Putamen (tissue), 1 donor: ENCODE data around the gene SPTLC3.
A peak's percentile ranks its signal among the peaks of the same experiment; 100 is the strongest.

Experiments
- DNase-seq: peaks from one replicate; pipeline ENCODE4 v3.0.0-alpha.2; 2016; ENCODE audit warnings: low spot score

Gene SPTLC3

DNA sequence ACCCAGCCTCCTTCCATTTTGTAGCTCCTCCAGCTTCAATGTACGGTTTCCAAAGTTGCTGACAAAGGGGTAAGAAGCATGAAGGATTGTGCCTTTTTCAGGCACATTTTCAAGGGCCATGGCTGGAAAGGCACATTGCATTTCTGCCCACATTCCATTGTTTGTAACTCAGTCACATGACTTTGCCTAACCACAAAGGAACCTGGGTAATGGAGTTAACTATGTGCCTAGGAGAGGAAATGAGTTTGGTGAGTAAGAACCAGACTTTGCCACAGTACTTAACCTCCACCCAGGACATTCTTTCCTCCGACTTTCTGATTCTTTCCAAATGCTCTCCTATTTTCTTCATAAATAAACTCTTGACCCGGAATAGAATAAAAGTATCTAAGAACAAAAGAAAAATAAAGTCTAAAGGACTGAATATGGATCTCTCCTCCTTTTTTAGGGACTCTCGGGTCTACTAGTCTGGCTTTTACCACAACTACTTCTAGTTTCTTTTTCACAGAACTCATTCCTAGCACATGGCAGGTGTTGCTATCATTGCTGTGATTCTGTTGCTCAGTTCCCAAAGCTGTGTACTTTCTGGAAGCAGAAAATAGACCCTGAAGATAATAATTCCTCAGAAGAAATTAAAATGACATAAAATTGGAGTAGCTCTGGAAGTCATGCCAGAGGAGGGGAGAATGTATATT lies 130.8 kb downstream of the SPTLC3 start:
- no peak for DNase-seq

DNA sequence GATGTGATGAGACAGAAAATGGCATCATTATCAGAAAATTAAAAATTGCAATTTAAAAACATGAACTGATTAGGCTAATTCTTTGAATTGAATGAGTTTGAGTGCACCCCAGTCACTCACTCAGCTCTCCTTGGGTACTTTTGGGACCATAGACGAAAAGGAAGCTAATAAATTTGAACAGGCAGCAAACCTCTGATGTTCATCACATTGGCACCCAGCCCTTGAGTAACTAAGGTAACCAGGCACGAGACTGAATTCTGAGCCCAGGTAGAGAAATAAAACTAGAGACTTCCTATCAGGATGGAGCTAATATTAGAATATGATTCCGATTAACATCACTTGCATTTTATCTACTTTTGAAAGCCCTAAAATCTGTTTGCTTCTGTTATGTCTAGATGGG lies 131.4 kb downstream of the SPTLC3 start:
- DNase-seq = no peak

DNA sequence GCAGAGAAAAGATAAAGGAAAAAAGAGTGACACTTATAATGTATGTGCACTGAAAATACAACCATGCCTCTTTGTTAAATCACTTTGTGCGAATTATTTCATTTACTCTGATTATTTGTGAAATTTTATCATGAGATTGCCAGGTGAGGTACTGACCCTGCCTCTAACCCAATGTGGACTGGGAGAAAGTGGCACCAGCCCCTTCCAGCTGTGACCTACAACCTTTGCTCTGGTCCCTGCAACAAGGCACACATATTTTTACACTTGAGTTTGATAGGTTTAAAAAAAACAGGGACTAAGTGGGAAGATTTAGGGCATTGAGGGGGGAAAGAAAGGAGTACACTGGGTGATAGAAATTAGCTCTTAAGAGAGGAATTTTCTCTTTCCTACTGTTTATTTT lies 132.0 kb downstream of the SPTLC3 start:
- no peak for DNase-seq

DNA sequence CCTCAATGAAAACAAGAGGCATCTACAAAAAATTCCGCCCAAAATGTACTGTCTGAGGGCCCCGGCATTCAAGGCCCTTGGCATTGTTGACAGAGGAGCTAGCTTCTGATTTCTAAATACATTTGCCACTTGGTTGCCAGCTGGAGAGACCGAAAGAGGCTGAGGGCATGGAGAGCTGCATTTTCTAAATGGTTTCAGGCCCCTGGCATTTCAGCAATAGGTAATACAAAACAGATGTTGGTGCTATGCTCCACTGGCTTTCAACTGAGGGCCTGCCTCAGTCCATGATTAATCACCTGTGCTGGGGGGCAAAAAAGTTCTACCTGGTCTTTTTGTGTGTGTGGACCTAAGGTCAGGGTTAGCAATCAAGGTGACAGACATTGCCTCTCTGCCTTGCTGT lies 132.8 kb downstream of the SPTLC3 start:
- DNase-seq = no peak

DNA sequence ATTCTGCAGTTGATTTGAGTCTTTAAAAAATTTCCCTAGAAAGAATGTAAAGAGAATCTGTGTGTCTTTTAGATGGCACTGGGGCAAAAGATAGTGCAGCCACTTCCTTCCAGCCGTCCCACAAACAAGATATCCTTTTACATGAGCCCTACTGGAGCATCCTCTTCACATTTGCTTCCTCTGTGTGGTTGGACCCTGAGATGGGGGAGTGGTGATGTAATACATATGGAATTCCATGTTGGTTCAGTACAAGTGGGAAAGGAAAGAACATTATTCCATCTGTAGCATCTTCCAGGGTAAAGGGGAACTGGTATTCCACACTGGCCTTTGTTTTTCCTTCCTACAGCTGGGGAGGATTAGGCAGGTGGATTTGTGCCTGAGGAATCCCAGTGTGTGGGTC lies 133.4 kb downstream of the SPTLC3 start:
- no peak for DNase-seq

DNA sequence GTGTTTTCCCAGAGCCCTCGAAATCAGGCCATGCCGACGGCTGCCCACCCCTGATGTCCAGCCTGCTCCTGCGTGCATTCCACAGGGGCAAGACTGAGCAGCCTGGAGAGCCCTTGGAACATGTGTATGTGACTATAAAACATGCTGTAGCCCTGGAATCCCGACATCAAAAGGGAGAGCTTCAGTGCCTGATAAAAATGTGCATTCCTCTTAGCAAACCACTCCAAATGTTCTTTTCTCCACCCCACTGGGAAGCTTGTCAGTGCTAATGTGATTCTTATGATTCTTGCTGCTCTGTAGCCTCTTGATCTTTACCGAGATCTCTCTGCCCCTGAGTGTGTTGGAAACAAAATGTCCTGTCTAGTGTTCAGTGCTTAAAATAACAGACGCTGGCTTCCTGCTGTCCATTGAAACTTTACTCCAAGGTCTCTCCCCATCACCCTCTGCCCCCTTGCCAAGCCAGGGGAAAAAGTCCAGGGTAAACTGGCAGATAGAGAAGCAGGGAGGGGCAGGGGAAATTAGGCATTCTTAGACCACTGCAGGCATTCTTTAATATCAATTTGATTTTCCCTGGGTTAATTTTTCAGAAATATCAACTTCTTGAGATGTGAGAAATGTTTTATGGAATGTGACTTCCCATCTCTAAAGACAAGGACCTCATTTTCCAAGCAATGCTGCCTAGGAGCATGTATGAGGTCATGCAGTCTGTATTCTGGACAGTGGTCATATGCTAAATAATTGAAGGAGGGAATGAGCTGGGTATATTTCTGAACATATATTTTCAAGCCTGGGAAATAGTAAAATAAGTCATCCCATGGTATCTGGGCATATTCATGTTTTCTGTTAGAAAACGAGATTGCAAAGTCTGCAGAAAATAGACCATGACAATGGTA lies 138.5 kb downstream of the SPTLC3 start:
- peak; percentile 23 for DNase-seq

DNA sequence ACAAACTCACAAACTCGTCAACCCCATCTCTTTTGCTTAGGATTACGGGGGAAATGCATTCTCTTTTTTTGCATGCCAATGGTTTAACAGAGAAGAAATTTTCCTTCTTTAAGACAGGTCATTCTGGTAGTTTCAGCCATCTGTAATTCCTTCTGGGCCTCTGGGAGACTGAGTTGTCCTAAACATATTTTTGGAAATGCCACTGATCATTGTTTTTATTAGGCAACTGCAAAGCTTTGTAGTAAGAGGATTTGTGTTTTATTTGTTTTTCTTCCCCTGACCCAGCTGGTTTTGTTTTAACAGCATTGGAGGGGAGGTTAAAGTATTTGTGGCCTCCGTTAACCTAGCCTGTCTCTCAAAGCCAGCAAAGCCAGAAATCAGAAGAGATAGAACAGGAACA lies 139.2 kb downstream of the SPTLC3 start:
- peak; percentile 3 for DNase-seq

DNA sequence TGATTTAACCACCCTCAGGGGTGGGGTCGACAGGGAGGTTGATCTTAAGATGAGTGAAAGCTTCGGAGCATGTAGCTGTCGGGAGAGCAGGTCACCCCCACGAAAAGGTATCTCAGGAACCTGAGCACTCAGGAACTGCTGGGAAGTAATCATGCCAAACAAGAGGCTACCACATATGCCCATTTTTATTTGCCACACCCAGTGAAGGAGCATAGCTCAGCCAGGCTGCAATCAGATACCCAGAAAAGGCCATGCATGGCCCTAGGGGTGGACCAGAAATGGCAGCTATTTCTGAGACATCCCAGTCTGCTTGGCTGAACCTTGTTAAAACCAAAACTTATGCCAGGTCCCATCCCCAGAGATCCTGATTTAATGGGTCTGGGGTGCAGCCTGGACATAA lies 139.6 kb downstream of the SPTLC3 start:
- DNase-seq = no peak

DNA sequence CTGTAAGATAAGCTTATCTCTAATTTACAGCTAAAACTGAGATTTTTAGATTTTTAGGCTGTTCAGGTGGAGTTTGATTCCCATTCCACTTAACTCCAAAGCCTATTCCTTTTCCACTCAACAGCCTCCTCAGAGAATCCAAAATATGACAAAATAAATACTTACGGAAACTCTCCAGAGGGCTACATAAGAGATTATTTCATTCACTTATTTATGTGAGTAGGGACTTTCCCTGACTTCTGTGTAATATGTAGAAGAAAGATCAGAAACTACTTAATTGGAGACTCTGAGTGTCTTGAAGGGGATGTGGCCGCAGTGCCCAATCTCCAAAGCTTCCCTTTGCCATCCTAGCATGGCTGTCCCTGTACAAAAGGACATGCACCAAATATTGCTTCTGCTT lies 140.2 kb downstream of the SPTLC3 start:
- DNase-seq = no peak

DNA sequence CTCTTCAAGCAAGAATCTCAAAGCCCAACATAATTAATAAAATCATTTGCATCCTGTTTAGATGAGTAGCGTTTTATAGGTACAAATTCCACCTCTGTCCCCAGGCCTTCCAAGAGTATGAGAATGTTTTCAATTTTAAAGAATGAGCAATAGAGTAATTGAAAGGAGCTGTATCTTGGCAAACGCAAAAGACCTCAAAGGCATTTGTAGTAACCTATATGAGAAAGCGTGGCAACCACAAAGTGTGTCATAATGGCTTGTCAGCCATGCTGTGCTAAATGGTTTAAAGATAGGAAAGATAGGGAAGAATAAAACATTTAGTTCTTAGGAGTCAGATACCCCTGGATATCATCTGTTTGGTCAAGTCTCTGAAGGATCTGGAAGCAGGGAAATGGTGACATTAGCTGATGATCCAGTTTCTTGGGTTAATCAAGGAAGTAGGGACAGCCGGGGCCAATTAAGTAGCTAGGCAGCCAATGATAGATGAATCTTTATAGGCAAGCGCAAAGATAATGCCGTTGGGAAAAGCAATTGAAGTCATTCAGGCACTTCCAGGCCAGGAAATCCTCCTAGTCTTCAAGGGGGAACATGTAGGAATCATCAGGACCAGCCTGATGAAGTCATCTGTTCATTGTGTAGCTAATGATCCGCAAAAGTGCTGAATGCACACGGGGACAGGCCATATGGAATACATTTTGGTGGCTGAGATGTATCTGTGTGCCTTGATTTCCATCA lies 140.8 kb downstream of the SPTLC3 start:
- no peak for DNase-seq

DNA sequence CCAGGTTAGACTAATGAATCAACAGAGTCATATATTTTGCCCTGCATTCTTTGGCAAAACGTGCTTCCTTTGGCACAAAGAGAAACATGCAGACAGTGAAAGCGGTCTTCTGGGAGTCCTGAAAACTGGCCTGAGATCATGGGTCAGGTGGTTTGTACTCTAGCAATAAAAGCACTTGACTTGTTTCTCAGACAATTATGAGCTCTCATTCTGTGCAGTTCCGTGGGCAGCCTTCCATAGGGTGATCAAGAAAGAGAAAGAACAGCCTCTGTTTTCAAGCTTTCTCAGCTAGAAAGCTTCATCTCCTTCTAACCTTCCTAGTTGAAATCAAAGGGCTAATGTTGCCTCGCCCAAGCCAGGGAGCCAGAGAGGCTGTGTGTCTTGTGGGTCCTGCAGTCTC lies 149.6 kb downstream of the SPTLC3 start:
- DNase-seq = no peak

DNA sequence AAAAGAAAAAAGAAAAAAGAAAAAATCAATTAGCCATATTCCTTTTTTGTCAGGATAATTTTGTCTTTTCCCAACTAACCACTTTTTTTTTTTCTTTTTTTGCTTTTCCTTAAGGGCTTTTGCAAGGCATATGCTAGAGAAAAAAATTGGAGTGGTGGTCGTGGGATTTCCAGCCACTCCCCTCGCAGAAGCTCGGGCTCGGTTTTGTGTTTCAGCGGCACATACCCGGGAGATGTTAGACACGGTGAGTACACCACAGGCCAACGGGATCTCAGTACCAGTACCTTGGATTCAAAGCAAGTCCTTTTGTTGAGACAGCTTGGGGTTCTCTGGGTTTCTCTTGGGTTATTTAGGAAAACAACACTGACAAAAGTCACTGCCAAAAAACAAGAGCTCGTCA lies 151.1 kb downstream of the SPTLC3 start:
- DNase-seq = no peak

DNA sequence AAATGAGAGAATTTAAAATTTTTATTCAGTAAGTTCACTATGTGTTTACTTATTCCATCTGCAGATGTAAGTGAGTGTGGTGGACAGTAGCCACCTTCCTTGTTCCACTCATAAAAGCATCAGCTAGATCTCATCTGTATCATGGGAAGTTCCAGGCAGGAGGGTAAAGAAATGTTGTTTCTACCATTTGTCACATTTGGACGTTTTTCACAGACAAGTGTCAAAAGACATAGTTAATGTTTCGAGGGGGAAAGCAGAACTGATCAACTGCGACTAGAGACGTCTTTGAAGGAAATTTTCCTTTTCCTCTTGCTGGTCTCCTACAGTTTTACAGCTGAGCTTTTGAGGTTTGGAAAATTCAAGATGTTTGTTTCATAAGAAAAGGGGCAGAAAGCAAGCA lies 156.4 kb downstream of the SPTLC3 start:
- DNase-seq = no peak

DNA sequence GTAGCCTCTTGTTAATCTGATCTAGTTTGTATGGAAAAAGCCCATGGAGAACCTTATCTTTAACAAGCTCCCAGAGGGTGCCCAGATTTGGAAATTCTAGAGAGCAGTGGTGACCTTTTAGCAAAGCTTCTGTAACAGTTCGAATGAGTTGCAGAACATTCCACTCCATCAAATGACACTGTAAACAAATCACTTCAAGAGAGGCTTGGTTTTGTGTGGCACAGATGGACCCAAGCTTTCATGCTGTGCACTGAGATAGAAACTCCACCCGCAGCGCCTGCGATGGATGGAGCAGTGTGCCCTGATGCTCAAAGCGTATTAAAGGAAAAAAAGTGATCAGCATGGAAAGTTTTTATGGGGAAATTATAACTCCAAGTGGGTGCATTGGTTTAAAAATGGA lies 157.2 kb downstream of the SPTLC3 start:
- DNase-seq = no peak

DNA sequence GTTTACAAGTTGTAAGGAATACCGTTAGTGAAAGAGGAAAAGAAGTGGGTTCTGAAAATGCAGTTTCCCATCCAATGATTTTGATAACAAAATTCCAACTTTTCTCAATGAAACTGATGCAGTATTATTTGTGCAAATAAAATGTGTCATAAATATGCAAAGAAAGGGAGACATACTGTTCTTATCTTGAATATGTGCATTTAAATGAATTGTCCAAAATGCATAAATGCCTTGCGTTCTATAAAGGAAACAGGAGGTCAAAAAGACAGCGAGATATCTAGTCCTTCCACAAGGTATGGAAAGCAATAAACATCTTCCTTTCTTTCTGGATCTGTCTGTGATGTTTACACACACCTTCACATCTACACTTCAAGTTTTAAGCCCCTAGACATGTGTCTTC lies 157.7 kb downstream of the SPTLC3 start:
- no peak for DNase-seq

DNA sequence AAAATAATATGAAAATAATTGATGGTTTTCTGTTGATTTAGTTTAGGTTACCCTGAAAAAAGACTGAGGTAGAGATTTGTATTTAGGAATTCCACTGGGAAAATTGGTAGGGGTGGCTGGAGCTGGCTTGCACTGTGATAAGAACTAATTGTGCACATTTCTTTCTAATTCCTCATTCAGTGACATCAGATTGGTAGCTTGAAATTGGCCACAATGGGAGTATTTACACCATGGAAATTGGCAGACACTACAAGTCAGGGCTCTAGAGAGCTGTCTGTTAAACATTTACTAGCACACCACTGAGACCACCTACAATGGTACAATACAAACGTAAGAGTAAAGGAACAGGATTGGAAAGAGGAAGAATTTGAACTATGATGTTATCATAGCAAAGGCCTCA lies 160.3 kb downstream of the SPTLC3 start:
- no peak for DNase-seq

DNA sequence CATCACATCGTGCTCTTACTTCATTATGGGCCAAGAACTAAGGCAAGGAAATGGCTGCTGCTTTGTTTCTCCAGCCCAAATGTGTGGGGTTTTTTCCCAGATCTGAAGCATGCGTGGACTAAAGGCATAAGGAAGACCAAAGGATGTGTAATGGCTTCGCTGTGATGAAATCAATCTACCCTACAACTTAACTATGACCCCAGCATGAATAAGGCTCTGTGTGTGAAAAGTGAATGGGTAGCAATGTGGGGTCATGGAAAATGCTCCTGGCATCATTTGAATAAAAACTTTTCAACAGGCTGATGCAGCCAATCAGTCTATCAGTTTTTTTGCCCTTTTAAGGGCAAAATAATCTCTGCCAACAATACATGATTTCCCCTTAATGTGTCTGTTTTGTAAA lies 162.0 kb downstream of the SPTLC3 start:
- no peak for DNase-seq

DNA sequence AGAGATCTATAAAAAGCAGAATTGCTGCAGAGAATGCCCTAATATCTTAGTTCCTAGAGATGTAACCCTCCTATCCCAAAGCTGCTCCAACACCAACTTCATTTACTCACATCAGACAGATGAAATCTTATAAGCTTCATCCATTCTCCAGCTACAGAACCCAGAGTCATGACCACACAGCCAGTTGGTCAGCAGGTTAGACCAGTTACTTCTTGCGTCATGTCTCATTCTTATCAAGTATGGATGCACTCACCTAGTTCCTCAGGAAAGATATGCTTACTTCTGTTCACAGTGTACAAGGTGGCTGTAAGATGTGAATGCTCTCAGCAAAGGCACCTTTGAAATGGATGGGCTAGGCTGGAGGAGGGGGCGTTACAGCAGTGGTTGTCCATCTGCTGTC lies 164.4 kb downstream of the SPTLC3 start:
- no peak for DNase-seq

DNA sequence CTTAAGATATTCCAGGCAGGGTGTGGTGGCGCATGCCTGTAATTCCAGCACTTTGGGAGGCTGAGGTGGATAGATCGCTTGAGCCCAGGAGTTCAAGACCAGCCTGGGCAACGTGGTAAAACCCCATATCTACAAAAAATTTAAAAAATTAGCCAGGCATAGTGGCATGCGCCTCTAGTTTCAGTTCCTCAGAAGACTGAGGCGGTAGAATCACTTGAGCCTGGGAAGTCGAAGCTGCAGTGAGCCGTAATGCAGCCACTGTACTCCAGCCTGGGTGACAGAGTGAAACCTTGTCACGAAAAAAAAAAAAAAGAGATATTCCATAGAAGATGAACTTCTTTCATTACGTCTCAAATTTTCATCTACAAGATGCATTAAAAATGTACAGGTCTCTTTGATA lies 165.6 kb downstream of the SPTLC3 start:
- DNase-seq = no peak

DNA sequence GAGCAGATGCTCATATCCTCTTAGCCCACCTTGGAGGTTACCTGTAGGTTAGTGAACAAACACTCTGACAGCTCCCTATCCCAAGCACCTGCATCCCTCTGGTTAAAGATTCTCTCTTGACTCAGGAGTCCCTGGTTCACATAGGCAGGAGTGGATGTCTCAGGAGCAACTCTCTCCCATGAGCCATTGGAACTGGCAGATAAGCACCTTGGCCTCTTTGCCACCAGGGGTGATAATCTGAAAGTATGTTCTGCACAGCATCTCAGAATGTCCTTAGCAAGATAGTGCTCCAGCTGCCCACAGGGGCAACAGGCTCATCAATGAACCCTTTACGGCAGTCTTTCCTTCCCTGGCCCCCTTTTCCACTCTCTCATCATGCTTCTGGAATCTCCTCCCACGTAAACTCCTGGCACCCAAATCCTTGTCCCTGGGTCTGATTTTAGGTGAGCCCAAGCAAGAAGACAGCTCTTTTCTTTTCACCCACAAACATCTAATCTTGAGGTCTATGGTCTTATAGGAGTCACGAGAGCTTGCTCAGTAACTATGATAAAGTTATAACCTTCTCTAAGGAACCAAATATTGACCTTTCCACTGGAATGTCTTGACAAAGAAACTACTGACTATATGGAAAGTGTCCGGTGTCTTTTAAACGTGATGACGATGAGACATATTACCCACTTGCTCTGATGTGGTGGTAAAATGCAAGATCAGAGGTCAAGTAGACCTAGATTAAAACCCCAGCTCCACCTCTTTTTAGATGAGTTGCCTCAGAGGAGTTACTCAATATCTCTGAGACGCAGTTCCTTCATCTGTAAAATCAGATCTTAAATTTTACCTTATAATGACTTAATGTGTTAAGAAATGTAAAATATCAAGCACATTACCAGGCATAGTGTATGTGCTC lies 172.5 kb downstream of the SPTLC3 start:
- no peak for DNase-seq

DNA sequence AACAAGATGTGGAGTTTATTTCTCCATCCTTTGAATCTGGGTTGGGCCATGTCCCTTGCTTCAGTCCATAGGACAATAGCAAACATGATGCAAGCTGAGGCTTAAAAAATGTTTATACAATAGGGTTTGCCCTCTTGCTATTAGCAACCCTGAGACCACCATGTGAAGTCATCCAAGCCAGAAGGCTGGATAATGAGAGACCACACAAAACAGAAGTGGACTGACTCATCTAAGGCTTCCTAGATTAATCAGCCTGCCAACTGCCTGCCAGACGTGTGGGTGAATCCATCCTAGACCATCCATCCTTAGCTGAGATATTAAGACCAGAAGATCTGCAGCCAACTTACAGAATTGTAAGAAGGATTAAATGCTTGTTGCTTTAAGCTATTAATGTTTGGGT lies 174.2 kb downstream of the SPTLC3 start:
- DNase-seq = no peak
